ENCODE results near the gene PTPRN2.

Gene PTPRN2

DNA sequence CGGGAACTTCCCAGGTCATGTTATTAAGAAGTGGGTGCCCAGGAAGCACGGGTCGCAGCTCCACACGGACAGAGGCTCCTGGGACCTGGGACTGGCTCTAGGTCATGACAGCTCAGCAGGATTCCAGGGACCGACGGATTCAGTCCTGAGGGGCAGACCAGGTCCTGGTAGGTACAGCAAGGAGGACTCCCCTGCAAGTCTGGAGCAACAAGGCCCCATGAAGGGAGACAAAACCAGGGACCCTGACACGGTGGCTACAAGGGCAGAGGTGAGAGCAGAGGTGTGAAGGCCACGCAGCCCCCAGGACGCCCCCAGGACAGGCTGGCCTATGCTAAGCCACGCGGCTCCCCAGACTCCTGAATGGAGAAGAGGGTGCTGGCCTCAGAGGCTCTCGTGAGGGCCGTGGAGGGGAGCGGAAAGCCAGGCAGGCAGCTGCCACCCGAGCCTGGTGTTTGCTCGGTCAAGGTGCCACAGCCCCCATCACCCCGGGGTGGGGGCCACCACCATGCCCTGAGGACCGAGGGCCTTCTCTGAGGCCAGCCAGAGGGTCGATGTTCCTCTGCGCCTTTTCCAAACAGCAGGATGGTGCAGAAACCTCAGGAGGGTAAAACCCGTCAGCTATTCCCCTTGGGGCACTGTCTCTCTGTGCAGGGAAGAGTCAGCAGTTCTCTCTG is 348.9 kb downstream of the PTPRN2 start:
- Histone ChIP-seq H3K4me1 (ENCODE audit: control insufficient read depth in 2 of 2, insufficient read depth in 1 of 2, low read depth in 1 of 2, low read length in 2 of 2) (no peaks in the 10 kb centered on the region), H3K14ac (ENCODE audit: low read length) (no peak overlapping the region), H3K36me3 (replicated peaks in 1 of 2; ENCODE audit: control insufficient read depth in 2 of 2, insufficient read depth in 2 of 2, low read length in 2 of 2) (no peaks in the 10 kb centered on the region), H2BK15ac (ENCODE audit: low read length) (no peak overlapping the region), H3K27ac (replicated peaks; ENCODE audit: low read length) (no peak overlapping the region), H2AK5ac (ENCODE audit: low read depth, low read length) (no peak overlapping the region), H2BK120ac (ENCODE audit: low read depth, low read length) (no peak overlapping the region), H3K4me2 (ENCODE audit: insufficient read depth, low read length, poor library complexity, severe bottlenecking) (no peak overlapping the region), H3K27me3 (ENCODE audit: control insufficient read depth in 3 of 3, insufficient read depth in 3 of 3, low read depth in 1 of 3, low read length in 3 of 3) (no peaks in the 10 kb centered on the region), H3K4ac (ENCODE audit: low read length) (no peak overlapping the region), H4K91ac (ENCODE audit: low read depth, low read length, poor library complexity) (no peak overlapping the region), H3K18ac (ENCODE audit: low read length) (peak overlapping the region; percentile 2), H2AFZ (ENCODE audit: low read length) (no peak overlapping the region), H3K23ac (ENCODE audit: low read depth, low read length, poor library complexity) (no peak overlapping the region), H3K79me1 (ENCODE audit: low read depth, low read length) (no peaks in the 10 kb centered on the region), H3K4me3 (ENCODE audit: low read length in 2 of 2) (no peak overlapping the region), H2BK5ac (ENCODE audit: low read length) (no peak overlapping the region), H2BK12ac (ENCODE audit: low read length) (no peak overlapping the region), H4K8ac (ENCODE audit: low read depth, low read length) (no peak overlapping the region), H3K9me3 (replicated peaks in 1 of 2; ENCODE audit: control insufficient read depth in 2 of 2, insufficient read depth in 1 of 2, low read depth in 1 of 2, low read length in 2 of 2) (peaks cover 0 to 8% of the 10 kb centered on the region in 2 donors), H3K9ac (ENCODE audit: low read depth, low read length, poor library complexity) (no peak overlapping the region)
- no CpG with 5 or more reads among the region's 21 CpGs for WGBS, 2 donors (ENCODE audit: extremely low coverage in 2 of 2, insufficient read length in 2 of 2, insufficient replicate concordance in 1 of 2)
- no peak for DNase-seq (ENCODE audit: low spot score)

DNA sequence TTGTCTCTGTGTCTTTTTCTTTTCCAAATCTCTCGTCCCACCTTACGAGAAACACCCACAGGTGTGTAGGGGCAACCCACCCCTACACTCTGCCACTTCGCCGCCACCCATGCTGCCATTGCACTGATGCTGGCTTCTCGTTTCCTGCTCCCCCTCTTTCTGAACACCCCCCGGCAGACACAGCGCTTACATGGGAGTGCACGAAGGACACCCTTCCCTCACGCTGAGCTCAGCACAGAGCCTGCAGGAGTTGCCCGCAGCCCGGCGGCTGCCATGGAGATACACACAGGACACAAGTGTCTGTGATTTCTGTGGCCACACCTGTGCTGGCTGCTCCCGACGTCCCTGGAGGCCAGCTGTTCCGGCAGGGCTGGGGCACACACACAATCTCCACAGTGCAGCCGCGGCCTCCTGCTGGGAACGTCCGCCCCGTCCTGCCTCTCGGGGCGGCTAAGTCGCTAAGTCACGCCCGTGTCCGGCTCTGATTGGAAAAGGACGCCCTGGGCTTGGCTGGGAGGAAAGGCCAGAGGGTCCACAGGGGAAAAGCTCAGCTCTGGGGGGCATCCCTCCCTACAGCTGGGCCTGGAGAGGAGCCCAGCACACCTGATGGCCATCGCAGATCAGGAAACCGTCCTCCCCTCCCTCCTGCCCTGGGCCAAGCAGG is 349.8 kb downstream of the PTPRN2 start:
- Histone ChIP-seq H3K9ac (ENCODE audit: low read depth, low read length, poor library complexity) (no peak overlapping the region), H3K14ac (ENCODE audit: low read length) (no peak overlapping the region), H3K36me3 (replicated peaks in 1 of 2; ENCODE audit: control insufficient read depth in 2 of 2, insufficient read depth in 2 of 2, low read length in 2 of 2) (no peaks in the 10 kb centered on the region), H2AK5ac (ENCODE audit: low read depth, low read length) (no peak overlapping the region), H3K27ac (replicated peaks; ENCODE audit: low read length) (no peak overlapping the region), H3K4me2 (ENCODE audit: insufficient read depth, low read length, poor library complexity, severe bottlenecking) (no peak overlapping the region), H3K79me1 (ENCODE audit: low read depth, low read length) (no peaks in the 10 kb centered on the region), H3K9me3 (replicated peaks in 1 of 2; ENCODE audit: control insufficient read depth in 2 of 2, insufficient read depth in 1 of 2, low read depth in 1 of 2, low read length in 2 of 2) (peaks cover 0 to 8% of the 10 kb centered on the region in 2 donors), H2BK15ac (ENCODE audit: low read length) (peak overlapping the region; percentile 71), H3K4me3 (ENCODE audit: low read length in 2 of 2) (no peak overlapping the region), H3K4me1 (ENCODE audit: control insufficient read depth in 2 of 2, insufficient read depth in 1 of 2, low read depth in 1 of 2, low read length in 2 of 2) (no peaks in the 10 kb centered on the region), H4K91ac (ENCODE audit: low read depth, low read length, poor library complexity) (no peak overlapping the region), H2AFZ (ENCODE audit: low read length) (no peak overlapping the region), H3K18ac (ENCODE audit: low read length) (peak overlapping the region; percentile 76), H3K4ac (ENCODE audit: low read length) (no peak overlapping the region), H3K23ac (ENCODE audit: low read depth, low read length, poor library complexity) (peak overlapping the region; percentile 53), H4K8ac (ENCODE audit: low read depth, low read length) (no peak overlapping the region), H2BK120ac (ENCODE audit: low read depth, low read length) (no peak overlapping the region), H2BK5ac (ENCODE audit: low read length) (no peak overlapping the region), H2BK12ac (ENCODE audit: low read length) (no peak overlapping the region), H3K27me3 (ENCODE audit: control insufficient read depth in 3 of 3, insufficient read depth in 3 of 3, low read depth in 1 of 3, low read length in 3 of 3) (no peaks in the 10 kb centered on the region)
- DNase-seq (ENCODE audit: low spot score) = no peak
- WGBS, 2 donors (ENCODE audit: extremely low coverage in 2 of 2, insufficient read length in 2 of 2, insufficient replicate concordance in 1 of 2) = no CpG with 5 or more reads among the region's 29 CpGs

DNA sequence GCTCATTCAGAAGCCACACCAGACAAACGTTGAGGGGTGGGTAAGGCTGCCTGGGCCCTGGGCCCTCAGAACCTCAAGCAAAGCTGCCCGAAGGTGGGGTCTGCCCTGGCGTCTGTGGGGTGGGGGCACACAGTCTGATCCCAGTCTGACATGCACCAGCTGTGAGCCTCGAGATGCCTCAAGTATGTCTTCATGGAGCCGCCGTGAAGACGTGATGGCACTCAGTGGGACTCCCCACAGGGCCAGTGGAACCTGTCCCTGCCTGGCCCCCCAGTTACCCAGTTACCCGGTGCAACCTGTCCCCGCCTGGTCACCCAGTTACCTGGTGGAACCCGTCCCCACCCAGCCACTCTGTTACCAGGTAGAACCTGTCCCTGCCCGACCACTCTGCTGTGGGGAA is 351.2 kb downstream of the PTPRN2 start:
- Histone ChIP-seq H3K4me3 (ENCODE audit: low read length in 2 of 2) (no peak overlapping the region), H2BK120ac (ENCODE audit: low read depth, low read length) (no peak overlapping the region), H2AFZ (ENCODE audit: low read length) (no peak overlapping the region), H4K8ac (ENCODE audit: low read depth, low read length) (no peak overlapping the region), H2BK15ac (ENCODE audit: low read length) (no peak overlapping the region), H3K14ac (ENCODE audit: low read length) (no peak overlapping the region), H2AK5ac (ENCODE audit: low read depth, low read length) (no peak overlapping the region), H3K23ac (ENCODE audit: low read depth, low read length, poor library complexity) (no peak overlapping the region), H4K91ac (ENCODE audit: low read depth, low read length, poor library complexity) (no peak overlapping the region), H3K4ac (ENCODE audit: low read length) (no peak overlapping the region), H3K4me2 (ENCODE audit: insufficient read depth, low read length, poor library complexity, severe bottlenecking) (no peak overlapping the region), H3K79me1 (ENCODE audit: low read depth, low read length) (no peaks in the 10 kb centered on the region), H2BK12ac (ENCODE audit: low read length) (no peak overlapping the region), H2BK5ac (ENCODE audit: low read length) (no peak overlapping the region), H3K4me1 (ENCODE audit: control insufficient read depth in 2 of 2, insufficient read depth in 1 of 2, low read depth in 1 of 2, low read length in 2 of 2) (no peaks in the 10 kb centered on the region), H3K9ac (ENCODE audit: low read depth, low read length, poor library complexity) (no peak overlapping the region), H3K36me3 (replicated peaks in 1 of 2; ENCODE audit: control insufficient read depth in 2 of 2, insufficient read depth in 2 of 2, low read length in 2 of 2) (no peaks in the 10 kb centered on the region), H3K27me3 (ENCODE audit: control insufficient read depth in 3 of 3, insufficient read depth in 3 of 3, low read depth in 1 of 3, low read length in 3 of 3) (no peaks in the 10 kb centered on the region), H3K27ac (replicated peaks; ENCODE audit: low read length) (no peak overlapping the region), H3K9me3 (replicated peaks in 1 of 2; ENCODE audit: control insufficient read depth in 2 of 2, insufficient read depth in 1 of 2, low read depth in 1 of 2, low read length in 2 of 2) (peaks cover 0 to 8% of the 10 kb centered on the region in 2 donors), H3K18ac (ENCODE audit: low read length) (no peak overlapping the region)
- DNase-seq (ENCODE audit: low spot score) = no peak
- no CpG with 5 or more reads among the region's 11 CpGs for WGBS, 2 donors (ENCODE audit: extremely low coverage in 2 of 2, insufficient read length in 2 of 2, insufficient replicate concordance in 1 of 2)

GRCh38 chr7:158235862-158236261 is 351.8 kb downstream of the PTPRN2 start:
- no peak overlapping the region for H3K4ac ChIP-seq (ENCODE audit: low read length)
- H4K91ac ChIP-seq (ENCODE audit: low read depth, low read length, poor library complexity) = no peak overlapping the region
- no peaks in the 10 kb centered on the region for H3K36me3 ChIP-seq (replicated peaks in 1 of 2; ENCODE audit: control insufficient read depth in 2 of 2, insufficient read depth in 2 of 2, low read length in 2 of 2)
- no peak overlapping the region for H3K4me3 ChIP-seq (ENCODE audit: low read length in 2 of 2)
- H2BK120ac ChIP-seq (ENCODE audit: low read depth, low read length) = no peak overlapping the region
- H3K27me3 ChIP-seq (ENCODE audit: control insufficient read depth in 3 of 3, insufficient read depth in 3 of 3, low read depth in 1 of 3, low read length in 3 of 3) = no peaks in the 10 kb centered on the region
- H3K23ac ChIP-seq (ENCODE audit: low read depth, low read length, poor library complexity) = peak overlapping the region; percentile 17
- H2AFZ ChIP-seq (ENCODE audit: low read length) = no peak overlapping the region
- WGBS, 2 donors (ENCODE audit: extremely low coverage in 2 of 2, insufficient read length in 2 of 2, insufficient replicate concordance in 1 of 2) = no CpG with 5 or more reads among the region's 16 CpGs
- no peak overlapping the region for H2BK15ac ChIP-seq (ENCODE audit: low read length)
- DNase-seq (ENCODE audit: low spot score) = no peak
- no peaks in the 10 kb centered on the region for H3K79me1 ChIP-seq (ENCODE audit: low read depth, low read length)
- H3K27ac ChIP-seq (replicated peaks; ENCODE audit: low read length) = no peak overlapping the region
- no peak overlapping the region for H2AK5ac ChIP-seq (ENCODE audit: low read depth, low read length)
- H3K9me3 ChIP-seq (replicated peaks in 1 of 2; ENCODE audit: control insufficient read depth in 2 of 2, insufficient read depth in 1 of 2, low read depth in 1 of 2, low read length in 2 of 2) = peaks cover 0 to 8% of the 10 kb centered on the region in 2 donors
- no peak overlapping the region for H2BK5ac ChIP-seq (ENCODE audit: low read length)
- H2BK12ac ChIP-seq (ENCODE audit: low read length) = no peak overlapping the region
- no peak overlapping the region for H4K8ac ChIP-seq (ENCODE audit: low read depth, low read length)
- H3K9ac ChIP-seq (ENCODE audit: low read depth, low read length, poor library complexity) = no peak overlapping the region
- H3K4me1 ChIP-seq (ENCODE audit: control insufficient read depth in 2 of 2, insufficient read depth in 1 of 2, low read depth in 1 of 2, low read length in 2 of 2) = no peaks in the 10 kb centered on the region
- H3K18ac ChIP-seq (ENCODE audit: low read length) = peak overlapping the region; percentile 53
- H3K4me2 ChIP-seq (ENCODE audit: insufficient read depth, low read length, poor library complexity, severe bottlenecking) = no peak overlapping the region
- no peak overlapping the region for H3K14ac ChIP-seq (ENCODE audit: low read length)
